Astrocyte (in vitro differentiated cells and primary cell): ENCODE data around the gene RHOT1. TPM values are rescaled to one million over a fixed set of nuclear protein-coding genes. Genes with fewer than 3 reads are reported as not detected.
A peak's percentile ranks its signal among the peaks of the same experiment; 100 is the strongest.

Source experiments
- DNase-seq: peaks from one replicate; pipeline ENCODE4 v3.0.0-alpha.2; 2010; ENCODE audit warnings: low read depth
- FAIRE-seq: peaks from 2 replicates; lab custom pipeline; 2011; peaks lifted over from hg19 to GRCh38; lab: Jason Lieb, UNC
- H2AFZ ChIP-seq: 2 replicates; pipeline ENCODE4 v1.6.0; 2012; ENCODE audit warnings: low read depth, low read length, inconsistent platforms
- H3K27ac ChIP-seq: 2 replicates; pipeline ENCODE4 v1.5.1; 2011; ENCODE audit warnings: low read depth, low read length, inconsistent platforms
- H3K27me3 ChIP-seq: 2 replicates; pipeline ENCODE4 v1.6.0; 2011; ENCODE audit warnings: low read length, inconsistent platforms; ENCODE audit not compliant: insufficient read depth
- H3K36me3 ChIP-seq: 2 replicates; pipeline ENCODE4 v1.5.1; 2011; ENCODE audit warnings: low read length, inconsistent platforms; ENCODE audit not compliant: insufficient read depth
- H3K4me1 ChIP-seq: 2 replicates; pipeline ENCODE4 v1.5.1; 2011; ENCODE audit warnings: low read length, inconsistent platforms; ENCODE audit not compliant: insufficient read depth
- H3K4me2 ChIP-seq: 2 replicates; pipeline ENCODE4 v1.6.0; 2012; ENCODE audit warnings: low read length, inconsistent platforms
- H3K4me3 ChIP-seq: 2 replicates; pipeline ENCODE4 v1.5.1; 2011; ENCODE audit warnings: low read depth, mild to moderate bottlenecking, low read length, inconsistent platforms; ENCODE audit not compliant: insufficient read depth
- H3K79me2 ChIP-seq: 2 replicates; pipeline ENCODE4 v1.6.0; 2012; ENCODE audit warnings: mild to moderate bottlenecking, low read length, inconsistent platforms; ENCODE audit not compliant: insufficient read depth
- H3K9ac ChIP-seq: 2 replicates; pipeline ENCODE4 v1.6.0; 2012; ENCODE audit warnings: mild to moderate bottlenecking, low read length, inconsistent platforms
- H3K9me3 ChIP-seq: 2 replicates; pipeline ENCODE4 v1.5.1; 2012; ENCODE audit warnings: low read depth, mild to moderate bottlenecking, low read length, inconsistent platforms; ENCODE audit not compliant: insufficient read depth
- H4K20me1 ChIP-seq: 2 replicates; pipeline ENCODE4 v1.6.0; 2012; ENCODE audit warnings: low read length, inconsistent platforms; ENCODE audit not compliant: insufficient read depth
- H3K27ac Mint-ChIP-seq: one replicate; pipeline ENCODE4 v1.8.0; 2021; ENCODE audit warnings: mild to moderate bottlenecking, mixed read lengths; ENCODE audit not compliant: unreplicated experiment
- H3K27me3 Mint-ChIP-seq: one replicate; pipeline ENCODE4 v1.8.0; 2021; ENCODE audit warnings: low read depth, mixed read lengths; ENCODE audit not compliant: unreplicated experiment
- H3K36me3 Mint-ChIP-seq: one replicate; pipeline ENCODE4 v1.8.0; 2021; ENCODE audit warnings: low read depth, mixed read lengths; ENCODE audit not compliant: unreplicated experiment
- H3K4me1 Mint-ChIP-seq: one replicate; pipeline ENCODE4 v1.8.0; 2021; ENCODE audit warnings: low read depth, mixed read lengths; ENCODE audit not compliant: unreplicated experiment
- H3K4me3 Mint-ChIP-seq: one replicate; pipeline ENCODE4 v1.8.0; 2021; ENCODE audit warnings: mild to moderate bottlenecking, moderate library complexity, mixed read lengths; ENCODE audit not compliant: unreplicated experiment
- H3K9me3 Mint-ChIP-seq: one replicate; pipeline ENCODE4 v1.8.0; 2021; ENCODE audit warnings: mild to moderate bottlenecking, mixed read lengths; ENCODE audit not compliant: unreplicated experiment
- EZH2 ChIP-seq: IDR thresholded peaks from 2 replicates; pipeline ENCODE4 v1.6.1; 2012; ENCODE audit warnings: mild to moderate bottlenecking, low read length, inconsistent platforms; ENCODE audit not compliant: insufficient read depth
- total RNA-seq: library from RNA; stranded (reverse); gene quantifications from 2 replicates; pipeline ENCODE4 v1.2.1, GENCODE V29; 2021
- TF ChIP-seq, protein P1 (sequence below): IDR thresholded peaks from 2 replicates; pipeline ENCODE4 v1.5.1; 2011; ENCODE audit warnings: low read depth, mild to moderate bottlenecking, inconsistent platforms, low read length, moderate library complexity; ENCODE audit not compliant: insufficient read depth

Gene RHOT1
- total RNA-seq, 1 donor from 2014 or later: 20.9 TPM

- H3K4me3 Mint-ChIP-seq: no peak overlapping the region
- no peaks in the 10 kb centered on the region for H3K9me3 Mint-ChIP-seq
- Histone ChIP-seq H4K20me1 (no peaks in the 10 kb centered on the region), H3K27me3 (no peaks in the 10 kb centered on the region), H3K79me2 (no peaks in the 10 kb centered on the region), H3K27ac (no peak overlapping the region), H3K9ac (no peak overlapping the region), H2AFZ (no peak overlapping the region), H3K4me2 (no peak overlapping the region), H3K4me3 (no peak overlapping the region), H3K4me1 (peaks cover 14% of the 10 kb centered on the region), H3K36me3 (peaks cover 6% of the 10 kb centered on the region), H3K9me3 (no peaks in the 10 kb centered on the region)
- H3K27ac Mint-ChIP-seq: no peak overlapping the region
- peaks cover 4% of the 10 kb centered on the region for H3K36me3 Mint-ChIP-seq
- DNase-seq (no peak), FAIRE-seq (no peak)
- TF ChIP-seq, protein P1, sequence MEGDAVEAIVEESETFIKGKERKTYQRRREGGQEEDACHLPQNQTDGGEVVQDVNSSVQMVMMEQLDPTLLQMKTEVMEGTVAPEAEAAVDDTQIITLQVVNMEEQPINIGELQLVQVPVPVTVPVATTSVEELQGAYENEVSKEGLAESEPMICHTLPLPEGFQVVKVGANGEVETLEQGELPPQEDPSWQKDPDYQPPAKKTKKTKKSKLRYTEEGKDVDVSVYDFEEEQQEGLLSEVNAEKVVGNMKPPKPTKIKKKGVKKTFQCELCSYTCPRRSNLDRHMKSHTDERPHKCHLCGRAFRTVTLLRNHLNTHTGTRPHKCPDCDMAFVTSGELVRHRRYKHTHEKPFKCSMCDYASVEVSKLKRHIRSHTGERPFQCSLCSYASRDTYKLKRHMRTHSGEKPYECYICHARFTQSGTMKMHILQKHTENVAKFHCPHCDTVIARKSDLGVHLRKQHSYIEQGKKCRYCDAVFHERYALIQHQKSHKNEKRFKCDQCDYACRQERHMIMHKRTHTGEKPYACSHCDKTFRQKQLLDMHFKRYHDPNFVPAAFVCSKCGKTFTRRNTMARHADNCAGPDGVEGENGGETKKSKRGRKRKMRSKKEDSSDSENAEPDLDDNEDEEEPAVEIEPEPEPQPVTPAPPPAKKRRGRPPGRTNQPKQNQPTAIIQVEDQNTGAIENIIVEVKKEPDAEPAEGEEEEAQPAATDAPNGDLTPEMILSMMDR: no peak
- TF ChIP-seq EZH2: no peak
- peaks cover 7% of the 10 kb centered on the region for H3K4me1 Mint-ChIP-seq
- H3K27me3 Mint-ChIP-seq: no peaks in the 10 kb centered on the region
Measured at GRCh38 chr17:32189343-32189742, 47.0 kb downstream of the RHOT1 start.

GRCh38 chr17:32191306-32191705, 49.0 kb downstream of the RHOT1 start:
- H3K4me3 ChIP-seq: no peak overlapping the region
- H3K36me3 ChIP-seq: peaks cover 6% of the 10 kb centered on the region
- peak overlapping the region; percentile 45 for H3K4me2 ChIP-seq
- H4K20me1 ChIP-seq: no peaks in the 10 kb centered on the region
- no peaks in the 10 kb centered on the region for H3K27me3 ChIP-seq
- H3K9me3 ChIP-seq: no peaks in the 10 kb centered on the region
- H3K4me1 ChIP-seq: peaks cover 14% of the 10 kb centered on the region
- FAIRE-seq (no peak), DNase-seq (peak; percentile 27)
- H3K79me2 ChIP-seq: no peaks in the 10 kb centered on the region
- Mint-ChIP-seq H3K36me3 (peaks cover 8% of the 10 kb centered on the region), H3K27ac (no peak overlapping the region), H3K4me3 (no peak overlapping the region), H3K4me1 (peaks cover 11% of the 10 kb centered on the region), H3K27me3 (no peaks in the 10 kb centered on the region), H3K9me3 (no peaks in the 10 kb centered on the region)
- no peak for TF ChIP-seq EZH2
- TF ChIP-seq, protein P1: no peak
- no peak overlapping the region for H2AFZ ChIP-seq
- H3K27ac ChIP-seq: peak overlapping the region; percentile 82
- peak overlapping the region; percentile 62 for H3K9ac ChIP-seq

GRCh38 chr17:32192379-32192778, 50.1 kb downstream of the RHOT1 start:
- no peak overlapping the region for H3K4me3 Mint-ChIP-seq
- Histone ChIP-seq H3K79me2 (no peaks in the 10 kb centered on the region), H3K9ac (peak overlapping the region; percentile 62), H3K4me3 (no peak overlapping the region), H3K27me3 (no peaks in the 10 kb centered on the region), H3K36me3 (peaks cover 6% of the 10 kb centered on the region), H3K27ac (peak overlapping the region; percentile 82), H2AFZ (no peak overlapping the region), H4K20me1 (no peaks in the 10 kb centered on the region), H3K4me1 (peaks cover 14% of the 10 kb centered on the region), H3K4me2 (peak overlapping the region; percentile 45), H3K9me3 (no peaks in the 10 kb centered on the region)
- no peak overlapping the region for H3K27ac Mint-ChIP-seq
- TF ChIP-seq, protein P1: no peak
- no peak for TF ChIP-seq EZH2
- peaks cover 10% of the 10 kb centered on the region for H3K36me3 Mint-ChIP-seq
- FAIRE-seq: peak; percentile 75
- peak; percentile 42 for DNase-seq
- no peaks in the 10 kb centered on the region for H3K9me3 Mint-ChIP-seq
- no peaks in the 10 kb centered on the region for H3K27me3 Mint-ChIP-seq
- H3K4me1 Mint-ChIP-seq: peaks cover 14% of the 10 kb centered on the region
